OCI-LY7 (cell line): ENCODE data around the gene M1AP. TPM values are rescaled to one million over a fixed set of nuclear protein-coding genes. Genes with fewer than 3 reads are reported as not detected.

ENCODE experiments used
- BruUV-seq: library from RNA; stranded (reverse); fragments of 400-500 nt; replicated peaks from 2 replicates; lab custom pipeline; 2021; lab: Mats Ljungman, UMichigan
- CTCF ChIA-PET: fragments of 300-600 bp; sonication (Branson Sonifier 250); formaldehyde crosslinking; loops from one replicate; lab custom pipeline; 2022; ENCODE audit warnings: antibody characterized with exemption; ENCODE audit not compliant: unreplicated experiment; lab: Charles Lee
- POLR2A ChIA-PET: fragments of 300-600 bp; sonication (Branson Sonifier 250); formaldehyde crosslinking; loops from one replicate; lab custom pipeline; 2022; ENCODE audit warnings: antibody characterized with exemption; lab: Charles Lee
- DNase-seq: peaks from one replicate; pipeline ENCODE4 v3.0.0-alpha.2; 2015; ENCODE audit warnings: low spot score
- H2AFZ ChIP-seq: fragments of 200-600 bp; sonication (generic), shearing (Covaris generic); 2 replicates; pipeline ENCODE4 v1.6.1; 2014; ENCODE audit warnings: mild to moderate bottlenecking, antibody characterized with exemption, low read length, moderate library complexity
- H3K27ac ChIP-seq: fragments of 200-600 bp; sonication (generic); 2 replicates; pipeline ENCODE4 v1.5.1; 2014; ENCODE audit warnings: mixed run types, low read depth, mild to moderate bottlenecking, moderate library complexity, low read length, inconsistent platforms; ENCODE audit not compliant: poor library complexity, severe bottlenecking
- H3K36me3 ChIP-seq: fragments of 200-600 bp; sonication (generic); 2 replicates; pipeline ENCODE4 v1.6.1; 2014; ENCODE audit warnings: mild to moderate bottlenecking, antibody characterized with exemption, low read length, moderate library complexity, mixed read lengths; ENCODE audit not compliant: insufficient read depth
- H3K4me1 ChIP-seq: fragments of 200-600 bp; sonication (generic); 2 replicates; pipeline ENCODE4 v1.5.1; 2014; ENCODE audit warnings: mild to moderate bottlenecking, low read length; ENCODE audit not compliant: insufficient read depth, poor library complexity, severe bottlenecking
- H3K4me2 ChIP-seq: fragments of 200-600 bp; sonication (generic); 2 replicates; pipeline ENCODE4 v1.6.1; 2014; ENCODE audit warnings: mild to moderate bottlenecking, low read length
- H3K4me3 ChIP-seq: fragments of 200-600 bp; sonication (generic); 2 replicates; pipeline ENCODE4 v1.5.1; 2014; ENCODE audit warnings: mild to moderate bottlenecking, low read depth, low read length; ENCODE audit not compliant: poor library complexity, severe bottlenecking
- H3K79me2 ChIP-seq: fragments of 200-600 bp; sonication (generic); 2 replicates; pipeline ENCODE4 v1.6.1; 2016; ENCODE audit warnings: low read depth, mild to moderate bottlenecking, low read length, moderate library complexity, mixed read lengths; ENCODE audit not compliant: insufficient read depth
- H3K9me2 ChIP-seq: fragments of 200-600 bp; sonication (generic); 2 replicates; pipeline ENCODE4 v1.6.1; 2016; ENCODE audit warnings: mild to moderate bottlenecking, low read length, mixed read lengths; ENCODE audit not compliant: insufficient read depth
- H3K9me3 ChIP-seq: fragments of 200-600 bp; sonication (generic); 2 replicates; pipeline ENCODE4 v1.6.1; 2014; ENCODE audit warnings: mild to moderate bottlenecking, mixed run types, low read length, mixed read lengths
- H4K20me1 ChIP-seq: fragments of 200-600 bp; sonication (generic); 2 replicates; pipeline ENCODE4 v1.6.1; 2014; ENCODE audit warnings: mild to moderate bottlenecking, antibody characterized with exemption, low read length, moderate library complexity, mixed read lengths; ENCODE audit not compliant: insufficient read depth
- CTCF ChIP-seq: fragments of 200-600 bp; sonication (generic); conservative IDR thresholded peaks from 2 replicates; pipeline ENCODE4 v1.5.1; 2014; ENCODE audit warnings: mild to moderate bottlenecking, antibody characterized with exemption, low read length, moderate library complexity, mixed read lengths
- EZH2phosphoT487 ChIP-seq: fragments of 200-600 bp; sonication (generic); IDR thresholded peaks from 2 replicates; pipeline ENCODE4 v1.6.1; 2018; ENCODE audit warnings: low read depth, borderline replicate concordance, mild to moderate bottlenecking, mixed run types, antibody characterized with exemption, low read length, moderate library complexity, mixed read lengths
- intact Hi-C: fragments of 100-400 bp; cut with micrococcal nuclease; formaldehyde crosslinking; loops from one replicate; pipeline ENCODE4 v1.10.0; 2022; ENCODE audit not compliant: unreplicated experiment
- total RNA-seq, 2 experiments: library from RNA; depleted of rRNA in 1 of 2; stranded (reverse); fragments of >200 nt in 1 of 2; shearing (Covaris generic) in 1 of 2; gene quantifications; 2 replicates each; pipeline ENCODE4 v1.2.3, GENCODE V29; 2014 to 2022

M1AP gene
- total RNA-seq, 2 experiments from 2014 or later, result not detected

- POLR2A ChIA-PET, result interaction anchor here (0.6 to 3.0 kb wide), 9 partner anchors 10 to 406 kb away, joined by 3 to 15 read pairs (median 3); partner anchors contain the start of genes CCDC142 and TTC31
- no peak overlapping the region for H3K27ac ChIP-seq
- no peaks in the 10 kb centered on the region for H3K9me2 ChIP-seq
- no peaks in the 10 kb centered on the region for H4K20me1 ChIP-seq
- intact Hi-C loops, result loop anchor here (1.0 to 5.0 kb wide), 5 partner anchors 40 to 340 kb away; partner anchors contain the start of genes PCGF1 and TTC31
- H3K79me2 ChIP-seq, result no peaks in the 10 kb centered on the region
- no peak overlapping the region for H3K4me3 ChIP-seq
- CTCF ChIA-PET, result interaction anchor here (0.7 to 1.1 kb wide), 4 partner anchors 12 to 338 kb away, joined by 3 to 4 read pairs (median 3); no protein-coding TSS in a partner anchor
- H3K36me3 ChIP-seq, result no peaks in the 10 kb centered on the region
- BruUV-seq, result no TSS peak
- no peaks in the 10 kb centered on the region for H3K9me3 ChIP-seq
- peak overlapping the region; percentile 73 for H2AFZ ChIP-seq
- H3K4me2 ChIP-seq, result no peak overlapping the region
- TF ChIP-seq EZH2phosphoT487 (no peak), CTCF (peak; percentile 92)
- DNase-seq, result peak; percentile 73
- peaks cover 6% of the 10 kb centered on the region for H3K4me1 ChIP-seq
Observed at GRCh38 chr2:74587664-74588277, 60.4 kb downstream of the M1AP start.

- Histone ChIP-seq H3K4me1 (peaks cover 6% of the 10 kb centered on the region), H3K27ac (no peak overlapping the region), H3K79me2 (no peaks in the 10 kb centered on the region), H3K36me3 (no peaks in the 10 kb centered on the region), H3K4me2 (peak overlapping the region; percentile 46; the same call in 1 of the 2 replicates), H4K20me1 (no peaks in the 10 kb centered on the region), H2AFZ (peak overlapping the region; percentile 79), H3K9me2 (no peaks in the 10 kb centered on the region), H3K9me3 (no peaks in the 10 kb centered on the region), H3K4me3 (no peak overlapping the region)
- DNase-seq, result peak; percentile 22
- BruUV-seq, result no TSS peak
- TF ChIP-seq CTCF (peak; percentile 56), EZH2phosphoT487 (no peak)
- intact Hi-C loops, result loop anchor here (5.0 kb wide), 2 partner anchors 38 to 338 kb away; no protein-coding TSS in a partner anchor
- ChIA-PET CTCF (interaction anchor here (0.6 to 1.3 kb wide), 4 partner anchors 15 to 79 kb away, joined by 3 to 4 read pairs (median 3); no protein-coding TSS in a partner anchor), POLR2A (interaction anchor here (0.6 to 3.0 kb wide), 15 partner anchors 8 to 1355 kb away, joined by 3 to 15 read pairs (median 4); partner anchors contain the start of genes CCDC142, PCGF1 and TTC31)
Observed at GRCh38 chr2:74585406-74586185, 62.5 kb downstream of the M1AP start.
